Spinal cord (tissue), 10 donors: ENCODE measurements around the gene GAB1. TPM values are rescaled to one million over a fixed set of nuclear protein-coding genes. Genes with fewer than 3 reads are reported as not detected.

Experiments
- DNase-seq, 6 donors: peaks; one replicate each; pipeline versions ENCODE4 v3.0.0 to v3.0.0-alpha.2; 2013 to 2015; ENCODE audit warnings: low spot score in 6 of 6, low read depth in 4 of 6
- H3K27ac ChIP-seq: one replicate; pipeline ENCODE4 v1.5.1; 2013; ENCODE audit warnings: low read depth, low read length, control low read depth
- H3K27me3 ChIP-seq: one replicate; pipeline ENCODE4 v1.6.1; 2013; ENCODE audit warnings: low read length; ENCODE audit not compliant: control insufficient read depth, insufficient read depth
- H3K36me3 ChIP-seq: one replicate; pipeline ENCODE4 v1.6.1; 2013; ENCODE audit warnings: low read length; ENCODE audit not compliant: control insufficient read depth, insufficient read depth
- H3K4me1 ChIP-seq: one replicate; pipeline ENCODE4 v1.6.1; 2013; ENCODE audit warnings: low read length; ENCODE audit not compliant: control insufficient read depth, insufficient read depth
- H3K4me3 ChIP-seq: one replicate; pipeline ENCODE4 v1.5.1; 2013; ENCODE audit warnings: low read depth, low read length, control low read depth
- H3K9me3 ChIP-seq: one replicate; pipeline ENCODE4 v1.6.1; 2013; ENCODE audit warnings: low read length; ENCODE audit not compliant: control insufficient read depth, insufficient read depth
- WGBS: methylation state at CpG from one replicate; pipeline ENCODE4 v1.1.5; 2013; ENCODE audit warnings: missing lambda C conversion rate; ENCODE audit not compliant: insufficient coverage; 5-methylcytosine and 5-hydroxymethylcytosine counted together
- polyA plus RNA-seq, 2 donors: library from polyadenylated mRNA; unstranded; fragments of 120-200 nt; gene quantifications; one replicate each; pipeline ENCODE4 v1.2.1, GENCODE V29; 2013; ENCODE audit not compliant: insufficient read length in 2 of 2
- total RNA-seq, 2 donors: library from RNA; depleted of rRNA in 1 of 2; stranded (reverse); fragments of 120-200 nt in 1 of 2; fragments of >200 nt in 1 of 2; gene quantifications; one replicate each; pipeline versions ENCODE4 v1.2.3 to v1.2.4, GENCODE V29; 2013 to 2014
- donor health status: healthy.

The GAB1 gene
- total and polyA plus RNA-seq, 4 donors, result 38.6 to 81.6 (median 63.1) TPM

DNA sequence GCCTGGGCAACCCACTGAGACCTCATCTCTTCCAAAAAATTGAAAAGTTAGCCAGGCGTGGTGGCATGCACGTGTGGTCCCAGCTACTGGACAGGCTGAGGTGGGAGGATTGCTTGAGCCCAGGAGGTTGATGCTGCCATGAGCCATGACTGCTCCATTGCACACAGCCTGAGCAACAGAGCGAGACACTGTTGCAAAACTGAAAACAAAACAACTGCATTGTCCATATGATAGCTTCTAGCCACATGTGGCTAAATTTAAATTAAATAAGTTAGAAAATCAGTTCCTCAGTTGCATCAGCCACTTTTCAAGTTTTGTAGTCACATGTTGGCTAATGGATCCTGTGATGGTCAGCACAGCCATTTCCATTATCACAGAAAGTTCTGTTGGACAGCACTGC lies 67.9 kb downstream of the GAB1 start:
- no peak for DNase-seq
- WGBS, result 82% methylated on average over 3 of the region's 3 CpGs
- Histone ChIP-seq H3K36me3 (no peaks in the 10 kb centered on the region), H3K9me3 (no peaks in the 10 kb centered on the region), H3K27me3 (no peaks in the 10 kb centered on the region), H3K4me3 (no peak overlapping the region), H3K27ac (no peak overlapping the region), H3K4me1 (peaks cover 3% of the 10 kb centered on the region)

DNA sequence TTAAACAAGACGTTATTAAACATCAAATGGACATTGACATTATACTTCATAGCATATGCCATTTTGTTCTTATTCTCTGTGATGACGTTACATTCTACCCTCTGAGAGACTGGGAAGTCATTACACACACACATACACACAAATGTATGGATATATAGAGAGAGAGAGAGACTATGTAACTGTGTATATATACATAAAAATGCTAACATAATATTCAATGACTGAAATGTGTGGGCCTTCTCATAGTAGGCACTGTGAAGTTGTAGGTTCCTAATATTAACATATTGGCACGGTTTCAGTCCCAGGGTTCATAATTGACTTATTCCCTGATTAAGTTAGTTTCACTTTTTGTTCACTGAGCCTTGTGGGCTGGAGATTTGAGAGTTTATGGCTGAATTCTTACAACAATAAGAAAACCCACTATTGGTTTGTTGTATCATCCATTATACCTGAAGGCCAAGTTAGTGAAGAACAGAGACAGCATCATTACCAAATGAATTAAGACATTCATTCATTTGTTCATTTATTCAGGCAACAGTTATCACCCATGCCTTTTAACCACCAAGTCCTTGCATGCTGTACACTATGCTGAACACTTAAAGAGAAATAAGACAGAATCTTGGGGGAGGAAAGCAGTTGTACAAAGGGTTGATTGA lies 68.5 kb downstream of the GAB1 start:
- Histone ChIP-seq H3K4me3 (no peak overlapping the region), H3K27ac (no peak overlapping the region), H3K36me3 (no peaks in the 10 kb centered on the region), H3K4me1 (peaks cover 3% of the 10 kb centered on the region), H3K9me3 (no peaks in the 10 kb centered on the region), H3K27me3 (no peaks in the 10 kb centered on the region)
- WGBS, result no CpG with 5 or more reads among the region's 3 CpGs
- DNase-seq, result no peak

DNA sequence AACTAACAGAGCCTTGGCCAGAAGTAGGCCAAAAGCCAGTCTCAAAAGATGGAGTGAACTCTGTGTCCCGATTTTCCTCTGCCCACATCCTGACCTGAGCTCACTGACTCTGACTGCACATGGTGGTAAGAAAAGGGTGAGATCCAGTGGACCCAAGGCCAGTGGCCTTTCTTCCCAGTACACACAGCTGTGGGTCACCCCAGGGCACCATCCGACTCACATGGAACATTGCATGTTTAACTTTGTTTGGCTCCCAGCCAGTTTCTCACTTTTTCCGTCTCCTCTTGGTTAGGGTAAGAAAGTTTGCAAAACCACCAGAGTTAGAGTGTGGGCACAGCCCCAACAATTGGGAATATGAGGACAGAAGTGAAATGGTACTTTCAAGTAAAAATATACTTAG lies 69.8 kb downstream of the GAB1 start:
- H3K4me1 ChIP-seq, result peaks cover 9% of the 10 kb centered on the region
- H3K36me3 ChIP-seq, result no peaks in the 10 kb centered on the region
- no peaks in the 10 kb centered on the region for H3K9me3 ChIP-seq
- no peak for DNase-seq
- H3K27ac ChIP-seq, result no peak overlapping the region
- H3K4me3 ChIP-seq, result no peak overlapping the region
- 100% methylated on average over 1 of the region's 3 CpGs for WGBS
- no peaks in the 10 kb centered on the region for H3K27me3 ChIP-seq

DNA sequence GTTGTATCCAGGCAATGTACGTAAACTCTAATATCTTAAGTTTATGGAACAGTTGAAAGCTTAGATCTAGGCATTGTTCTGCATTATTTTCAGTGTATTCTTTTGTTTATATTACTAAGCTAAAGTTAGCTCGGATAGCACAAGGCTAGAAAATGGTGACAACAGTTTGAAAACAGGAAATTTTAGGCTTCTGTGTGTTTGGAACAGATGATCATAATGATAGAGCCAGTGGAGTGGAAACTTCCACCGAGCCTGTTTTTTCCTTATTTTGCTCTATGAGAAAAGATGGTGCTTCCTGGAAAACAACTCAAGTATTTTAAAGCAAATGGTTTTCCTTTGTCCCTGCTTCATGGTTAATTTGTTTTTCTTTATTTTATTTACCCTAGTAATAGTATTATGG lies 70.8 kb downstream of the GAB1 start:
- Histone ChIP-seq H3K27me3 (no peaks in the 10 kb centered on the region), H3K4me1 (peaks cover 9% of the 10 kb centered on the region), H3K27ac (peak overlapping the region; percentile 1), H3K36me3 (no peaks in the 10 kb centered on the region), H3K9me3 (no peaks in the 10 kb centered on the region), H3K4me3 (no peak overlapping the region)
- no peak for DNase-seq
- no CpG with 5 or more reads among the region's 3 CpGs for WGBS

DNA sequence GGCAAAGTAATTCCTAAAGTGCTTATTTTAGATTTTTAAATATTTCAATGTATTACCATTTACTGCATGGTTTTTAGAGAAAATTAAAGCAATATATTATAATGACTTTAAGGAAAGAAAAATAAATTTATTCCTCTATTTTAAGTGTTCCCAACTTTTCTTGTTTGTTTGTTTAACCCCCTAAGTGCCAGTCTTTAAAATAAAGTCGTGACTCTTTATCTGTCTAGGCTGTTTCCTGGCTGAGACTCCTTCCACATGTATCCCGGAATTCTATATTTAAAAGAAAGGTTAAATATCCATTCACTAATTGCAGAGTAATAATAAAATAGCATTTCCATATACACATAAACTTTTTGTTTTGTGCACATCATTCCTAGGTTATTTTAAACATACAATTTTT lies 71.2 kb downstream of the GAB1 start:
- no CpG with 5 or more reads among the region's 2 CpGs for WGBS
- H3K27ac ChIP-seq, result peak overlapping the region; percentile 1
- H3K36me3 ChIP-seq, result no peaks in the 10 kb centered on the region
- H3K4me3 ChIP-seq, result no peak overlapping the region
- H3K4me1 ChIP-seq, result peaks cover 9% of the 10 kb centered on the region
- no peaks in the 10 kb centered on the region for H3K27me3 ChIP-seq
- H3K9me3 ChIP-seq, result no peaks in the 10 kb centered on the region
- DNase-seq, result no peak

DNA sequence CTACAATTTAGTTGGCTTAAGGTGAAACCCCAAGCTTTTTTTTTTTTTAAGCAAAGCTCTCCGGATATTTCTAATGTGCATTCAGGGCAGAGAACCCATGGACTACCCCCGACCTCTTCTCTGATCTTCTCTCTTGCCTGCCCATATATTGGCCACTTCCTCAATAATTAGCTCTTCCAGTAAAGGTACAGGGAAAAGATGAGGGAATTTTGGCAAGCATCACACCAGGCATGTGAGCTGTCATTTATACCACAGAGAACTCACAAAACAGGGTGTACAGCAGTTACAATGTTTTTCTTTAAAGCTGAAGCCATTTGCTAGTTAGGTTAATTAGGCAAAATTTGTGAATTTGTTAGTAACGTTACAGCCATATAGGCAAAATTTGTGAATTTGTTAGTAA lies 73.3 kb downstream of the GAB1 start:
- no peak for DNase-seq
- Histone ChIP-seq H3K4me1 (peaks cover 9% of the 10 kb centered on the region), H3K9me3 (no peaks in the 10 kb centered on the region), H3K4me3 (no peak overlapping the region), H3K27me3 (no peaks in the 10 kb centered on the region), H3K36me3 (no peaks in the 10 kb centered on the region), H3K27ac (peak overlapping the region; percentile 82)
- 100% methylated on average over 1 of the region's 3 CpGs for WGBS

DNA sequence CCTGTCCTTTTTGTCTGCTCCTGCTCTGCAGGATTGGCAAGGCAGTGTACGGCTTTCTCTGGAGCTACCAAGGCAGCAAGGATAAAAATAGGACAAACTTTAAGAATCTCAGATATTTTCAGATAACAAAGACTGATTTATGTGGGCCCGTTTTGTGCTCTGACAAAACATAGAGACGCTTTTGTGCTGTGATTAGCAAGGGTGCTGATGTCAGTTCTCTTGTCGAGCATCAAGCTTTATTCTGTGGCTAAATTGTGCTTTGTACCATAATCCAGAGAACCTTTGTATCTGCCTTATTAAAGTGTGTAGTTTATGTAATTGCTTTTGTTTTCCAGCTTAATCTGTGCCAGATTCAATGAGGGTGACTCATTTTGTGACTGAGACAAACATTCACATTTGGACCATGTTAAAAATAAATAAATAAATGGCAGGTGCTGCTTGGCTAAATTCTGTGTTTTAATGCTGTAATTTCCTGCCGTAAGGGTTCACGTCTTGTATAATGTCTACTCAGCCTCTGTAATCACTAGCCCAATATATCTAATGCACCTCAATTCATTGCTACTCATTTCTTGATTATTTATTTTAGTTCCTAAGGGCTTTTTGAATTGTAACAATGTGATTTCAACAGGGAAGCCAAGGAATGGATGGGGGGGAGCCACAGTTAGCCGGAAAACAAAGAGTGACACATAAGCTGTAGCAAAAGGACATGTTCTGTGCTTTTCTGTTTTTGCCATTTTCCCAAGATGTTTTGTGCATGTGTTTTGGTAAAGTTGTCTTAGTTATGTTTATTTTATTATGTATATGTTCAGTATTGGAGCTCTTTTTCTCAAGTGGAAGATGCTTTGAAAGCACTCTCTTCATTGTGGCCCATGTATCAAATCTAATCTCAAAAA lies 75.1 kb downstream of the GAB1 start:
- no peak overlapping the region for H3K4me3 ChIP-seq
- peaks cover 4% of the 10 kb centered on the region for H3K36me3 ChIP-seq
- no peaks in the 10 kb centered on the region for H3K27me3 ChIP-seq
- DNase-seq, result peak in 5 of 6 donors; percentile 24 to 80 (median 54)
- 26% methylated on average over 4 of the region's 7 CpGs for WGBS
- no peaks in the 10 kb centered on the region for H3K9me3 ChIP-seq
- peak overlapping the region; percentile 82 for H3K27ac ChIP-seq
- peaks cover 6% of the 10 kb centered on the region for H3K4me1 ChIP-seq

DNA sequence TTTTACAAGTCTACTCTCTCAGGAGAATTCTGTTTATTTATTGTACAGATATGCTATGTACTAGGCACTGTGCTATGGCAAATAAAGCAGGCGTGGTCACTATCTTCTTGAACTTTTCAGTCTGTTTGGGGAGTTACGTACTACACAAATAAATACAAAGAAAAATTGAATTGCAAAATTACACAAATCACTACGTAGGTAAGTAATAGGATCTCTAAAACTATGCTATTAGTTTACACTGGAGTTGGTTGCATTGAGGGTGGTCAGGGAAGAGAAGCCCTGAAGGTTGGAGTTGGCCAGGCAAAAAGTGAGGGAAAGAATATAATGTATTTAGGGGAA lies 75.7 kb downstream of the GAB1 start:
- Histone ChIP-seq H3K4me3 (no peak overlapping the region), H3K27me3 (no peaks in the 10 kb centered on the region), H3K9me3 (no peaks in the 10 kb centered on the region), H3K4me1 (peaks cover 6% of the 10 kb centered on the region), H3K27ac (peak overlapping the region; percentile 82), H3K36me3 (peaks cover 6% of the 10 kb centered on the region)
- no CpG with 5 or more reads among the region's 3 CpGs for WGBS
- DNase-seq, result no peak

DNA sequence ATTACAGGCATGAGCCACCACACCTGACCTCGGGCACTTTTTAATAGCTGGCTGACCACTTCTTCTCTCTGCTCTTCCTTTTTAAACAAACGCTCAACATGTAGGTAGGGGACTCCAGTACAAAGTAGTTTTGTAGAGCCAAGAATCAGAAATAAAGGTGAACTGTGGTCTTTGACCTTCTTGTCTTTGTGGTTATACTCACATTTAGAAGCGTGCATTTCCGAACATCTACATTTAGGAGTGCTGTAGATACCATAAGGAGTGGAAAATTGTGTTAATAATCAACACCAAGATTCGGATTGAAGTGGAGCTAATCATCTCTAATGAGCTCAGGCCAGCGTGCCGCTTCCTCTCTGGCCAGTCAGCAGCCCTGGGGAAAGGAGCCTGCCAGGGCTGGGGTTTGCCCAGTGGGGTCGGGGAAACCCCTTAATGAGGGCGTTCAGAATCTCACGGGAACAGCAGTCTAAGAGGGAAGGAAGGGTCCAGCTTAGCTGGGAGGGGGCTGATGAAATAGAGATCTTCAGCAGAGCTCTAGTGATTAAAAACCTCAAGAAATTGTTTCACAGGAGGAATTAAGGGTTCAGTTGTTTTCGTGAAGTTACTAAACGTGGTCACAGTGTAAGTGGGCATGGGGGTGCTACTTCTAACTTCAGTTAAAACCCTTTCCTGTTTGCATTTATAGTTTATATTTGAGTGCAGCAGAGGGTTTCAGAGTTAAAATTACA lies 81.2 kb downstream of the GAB1 start:
- Histone ChIP-seq H3K27me3 (no peaks in the 10 kb centered on the region), H3K9me3 (no peaks in the 10 kb centered on the region), H3K4me1 (no peaks in the 10 kb centered on the region), H3K27ac (no peak overlapping the region), H3K36me3 (peaks cover 11% of the 10 kb centered on the region), H3K4me3 (no peak overlapping the region)
- 97% methylated on average over 8 of the region's 12 CpGs for WGBS
- DNase-seq, result no peak
